GM13977 (cell line): Measurements from ENCODE around the gene MYOCD.

Experiments used
- DNase-seq: peaks from one replicate; pipeline ENCODE4 v3.0.0; 2012; ENCODE audit warnings: low spot score
- CTCF ChIP-seq: IDR thresholded peaks from 2 replicates; pipeline ENCODE4 v1.5.1; 2012; ENCODE audit warnings: mild to moderate bottlenecking, control low read depth; ENCODE audit not compliant: insufficient read depth; ENCODE audit errors: extremely low read depth, missing control alignments
- in situ Hi-C: fragments of 300-500 bp; cut with MboI; formaldehyde crosslinking; loops from one replicate; pipeline ENCODE4 v1.12.0; 2022; ENCODE audit warnings: low sequenced_read_pairs, low pct_unique_long_range_greater_than_20kb, mixed read lengths, inconsistent platforms; ENCODE audit not compliant: unreplicated experiment

The MYOCD gene

GRCh38 chr17:12712941-12713340, 47.3 kb downstream of the MYOCD start:
- TF ChIP-seq CTCF, result no peak
- in situ Hi-C loops, result no loop called here
- no peak for DNase-seq

GRCh38 chr17:12719948-12720347, 54.3 kb downstream of the MYOCD start:
- DNase-seq, result no peak
- in situ Hi-C loops, result no loop called here
- TF ChIP-seq CTCF, result no peak

GRCh38 chr17:12721581-12721980, 55.9 kb downstream of the MYOCD start:
- in situ Hi-C loops, result no loop called here

GRCh38 chr17:12722282-12722681, 56.6 kb downstream of the MYOCD start:
- no peak for TF ChIP-seq CTCF
- no peak for DNase-seq
- in situ Hi-C loops, result no loop called here

More at GRCh38 chr17:12721581-12721980, 55.9 kb downstream of the MYOCD start:
- DNase-seq, result no peak
- TF ChIP-seq CTCF, result no peak

GRCh38 chr17:12726131-12726530, 60.4 kb downstream of the MYOCD start:
- in situ Hi-C loops, result no loop called here
- DNase-seq, result no peak
- TF ChIP-seq CTCF, result no peak

- TF ChIP-seq CTCF, result no peak
- DNase-seq, result no peak
- in situ Hi-C loops, result no loop called here
Measured at GRCh38 chr17:12727076-12727760, 61.5 kb downstream of the MYOCD start.
